Measurements from ENCODE around the gene HDDC3.
"Not testable (repeated sequence)": the region's sequence is repeated elsewhere in the genome, so short reads cannot be mapped to it uniquely, and the experiment has no call there.

The HDDC3 gene

DNA sequence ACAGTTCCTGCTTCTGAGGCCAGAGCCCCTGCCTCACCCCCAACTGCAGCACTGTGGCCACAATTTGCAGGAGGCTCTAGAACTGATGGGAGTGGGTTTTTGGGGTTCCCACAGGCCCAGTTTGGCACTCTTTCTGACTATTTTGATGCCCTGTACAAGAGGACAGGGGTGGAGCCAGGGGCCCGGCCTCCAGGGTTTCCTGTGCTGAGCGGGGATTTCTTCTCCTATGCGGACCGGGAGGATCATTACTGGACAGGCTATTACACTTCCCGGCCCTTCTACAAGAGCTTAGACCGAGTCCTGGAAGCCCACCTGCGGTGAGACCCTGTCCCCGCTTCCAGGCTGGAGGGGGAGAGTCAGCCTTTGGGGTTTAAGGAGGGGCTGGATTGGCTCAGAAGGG lies 22.4 kb downstream of the HDDC3 start:
- DNase-seq, result no peak

DNA sequence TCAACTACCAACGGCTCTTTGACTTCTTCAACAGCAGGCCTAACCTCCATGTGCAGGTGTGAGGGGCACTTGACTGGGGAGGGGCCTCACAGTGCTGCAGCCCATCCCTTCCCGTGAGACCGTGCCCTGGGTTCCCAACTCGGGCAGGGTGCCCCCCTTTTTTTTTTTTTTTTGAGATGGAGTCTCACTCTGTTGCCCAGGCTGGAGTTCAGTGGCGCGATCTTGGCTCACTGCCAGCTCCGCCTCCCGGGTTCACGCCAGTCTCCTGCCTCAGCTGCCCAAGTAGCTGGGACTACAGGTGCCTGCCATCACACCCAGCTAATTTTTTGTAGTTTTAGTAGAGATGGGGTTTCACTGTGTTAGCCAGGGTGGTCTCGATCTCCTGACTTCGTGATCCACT lies 22.9 kb downstream of the HDDC3 start:
- not testable (repeated sequence) for DNase-seq

DNA sequence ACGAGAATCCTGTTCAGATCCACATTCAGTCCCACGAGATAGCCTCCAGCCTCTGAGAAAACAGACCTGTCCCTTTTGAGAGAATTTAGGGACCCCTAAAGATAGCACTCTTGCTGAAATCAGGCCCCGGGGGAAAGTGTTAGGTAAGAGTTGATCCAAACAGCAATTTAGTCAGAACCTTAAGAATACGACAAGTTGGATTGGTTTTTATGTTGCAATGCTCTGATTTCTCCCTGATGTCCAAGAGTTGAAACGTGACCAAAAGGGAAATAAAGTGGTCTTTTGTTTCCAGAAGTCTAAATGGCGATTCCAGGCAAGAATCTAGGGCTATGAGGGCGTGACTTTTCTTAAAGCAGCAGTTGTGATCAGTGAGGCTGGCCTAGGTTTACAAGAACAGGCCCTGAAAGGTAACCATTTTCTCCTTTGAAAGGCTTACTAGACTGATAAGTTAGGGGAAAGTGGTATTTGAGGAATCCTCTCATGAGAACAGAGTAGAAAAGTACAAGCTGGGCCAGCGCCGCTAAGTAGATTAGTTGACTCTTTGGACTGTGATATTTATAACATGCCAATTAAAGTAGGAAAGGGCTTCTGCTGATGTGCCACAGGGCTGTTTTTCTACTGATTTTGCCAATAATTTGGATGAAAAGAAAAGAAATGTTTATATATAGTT lies 24.4 kb downstream of the HDDC3 start:
- DNase-seq, result no peak

DNA sequence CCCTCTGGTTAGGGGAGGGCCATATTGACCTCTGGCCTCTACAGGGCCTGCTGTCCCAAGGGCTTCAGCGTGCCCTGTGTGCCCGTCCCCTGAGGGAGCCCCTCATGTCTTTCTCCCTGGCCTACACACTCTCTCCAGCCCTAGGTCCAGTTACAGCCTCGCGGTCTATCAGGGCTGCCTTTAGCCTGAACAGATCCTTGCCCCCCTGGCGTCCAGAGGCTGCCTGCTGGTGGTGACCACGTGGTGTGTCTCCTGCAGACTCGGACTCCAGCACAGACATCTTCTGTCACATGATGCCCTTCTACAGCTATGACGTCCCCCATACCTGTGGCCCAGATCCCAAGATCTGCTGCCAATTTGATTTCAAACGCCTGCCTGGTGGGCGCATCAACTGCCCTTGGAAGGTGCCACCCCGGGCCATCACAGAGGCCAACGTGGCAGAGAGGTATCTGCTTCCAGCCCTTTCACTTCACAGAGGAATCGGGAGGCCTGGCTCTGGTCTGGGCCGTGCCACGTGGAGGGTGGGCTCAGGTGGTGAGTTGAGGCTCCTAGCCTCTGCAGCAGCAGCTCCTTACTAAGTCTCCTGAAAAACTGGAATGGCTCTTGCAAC lies 25.2 kb downstream of the HDDC3 start:
- peak in 1 of 14 donors; percentile 12 for DNase-seq

DNA sequence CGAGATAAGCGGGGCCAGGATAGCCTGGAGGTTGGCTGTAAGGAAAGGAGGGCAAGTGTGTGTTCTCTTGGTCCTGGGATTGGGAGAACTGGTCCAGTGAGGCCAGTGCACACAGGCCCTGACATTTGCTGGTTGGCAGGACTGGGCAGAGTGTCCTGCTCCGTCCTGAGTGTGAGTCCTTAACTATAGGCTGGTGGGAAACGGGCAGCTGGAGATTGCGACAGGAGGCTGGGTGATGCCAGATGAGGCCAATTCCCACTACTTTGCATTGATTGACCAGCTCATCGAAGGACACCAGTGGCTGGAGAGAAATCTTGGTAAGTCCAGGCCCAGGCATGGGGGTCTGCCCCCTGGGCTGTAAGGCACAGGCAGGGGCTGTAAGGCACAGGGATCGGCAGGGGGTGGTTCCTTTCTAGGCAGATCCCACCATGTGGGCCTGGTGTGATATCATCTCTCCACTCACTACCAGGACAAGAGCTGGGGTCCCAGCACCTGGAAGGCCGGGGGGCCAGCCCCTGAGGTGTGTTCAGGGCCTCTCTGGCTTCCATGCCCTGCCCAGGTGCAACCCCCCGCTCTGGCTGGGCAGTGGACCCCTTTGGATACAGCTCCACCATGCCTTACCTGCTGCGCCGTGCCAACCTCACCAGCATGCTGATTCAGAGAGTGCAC lies 26.0 kb downstream of the HDDC3 start:
- no peak for DNase-seq

DNA sequence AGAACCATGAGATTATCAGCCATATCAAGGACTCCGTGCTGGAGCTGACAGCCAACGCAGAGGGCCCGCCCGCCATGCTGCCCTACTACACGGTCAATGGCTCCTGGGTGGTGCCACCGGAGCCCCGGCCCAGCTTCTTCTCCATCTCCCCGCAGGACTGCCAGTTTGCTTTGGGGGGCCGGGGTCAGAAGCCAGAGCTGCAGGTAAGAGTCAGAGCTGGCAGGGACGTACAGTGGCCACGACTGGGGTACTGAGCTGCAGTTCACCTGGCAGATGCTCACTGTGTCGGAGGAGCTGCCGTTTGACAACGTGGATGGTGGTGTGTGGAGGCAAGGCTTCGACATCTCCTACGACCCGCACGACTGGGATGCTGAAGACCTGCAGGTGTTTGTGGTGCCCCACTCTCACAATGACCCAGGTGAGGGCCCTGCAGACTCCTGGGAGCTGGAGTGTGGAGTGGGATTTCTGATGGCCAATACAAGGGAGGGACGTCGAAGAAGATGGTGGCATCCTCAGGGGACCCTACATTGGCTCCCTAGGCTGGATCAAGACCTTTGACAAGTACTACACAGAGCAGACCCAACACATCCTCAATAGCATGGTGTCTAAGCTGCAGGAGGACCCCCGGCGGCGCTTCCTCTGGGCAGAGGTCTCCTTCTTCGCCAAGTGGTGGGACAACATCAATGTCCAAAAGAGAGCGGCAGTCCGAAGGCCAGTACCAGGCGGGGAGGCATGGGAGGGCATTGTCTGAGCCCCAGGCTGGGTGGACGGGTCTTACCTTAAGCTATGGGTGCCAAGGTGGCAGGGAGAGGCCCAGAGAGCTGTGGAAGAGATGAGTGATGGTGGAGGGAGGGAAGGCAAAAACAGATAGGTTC lies 26.8 kb downstream of the HDDC3 start:
- DNase-seq, result no peak

DNA sequence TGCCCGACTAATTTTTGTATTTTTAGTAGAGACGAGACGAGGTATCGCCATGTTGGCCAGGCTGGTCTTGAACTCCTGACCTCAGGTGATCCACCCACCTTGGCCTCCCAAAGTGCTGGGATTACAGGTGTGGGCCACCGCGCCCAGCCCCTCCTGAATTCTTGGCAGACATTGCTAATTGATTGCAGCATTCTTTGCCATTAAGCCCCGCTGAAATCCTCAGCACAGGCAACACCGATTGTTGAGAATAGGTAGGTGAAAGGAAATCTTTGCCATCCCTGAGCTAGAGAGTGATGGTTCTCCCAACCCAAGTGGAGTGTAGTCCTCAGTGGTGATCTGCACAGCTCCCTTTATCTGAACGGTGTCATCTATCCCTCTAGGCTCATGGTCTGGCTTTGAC lies 27.6 kb downstream of the HDDC3 start:
- DNase-seq, result no peak

DNA sequence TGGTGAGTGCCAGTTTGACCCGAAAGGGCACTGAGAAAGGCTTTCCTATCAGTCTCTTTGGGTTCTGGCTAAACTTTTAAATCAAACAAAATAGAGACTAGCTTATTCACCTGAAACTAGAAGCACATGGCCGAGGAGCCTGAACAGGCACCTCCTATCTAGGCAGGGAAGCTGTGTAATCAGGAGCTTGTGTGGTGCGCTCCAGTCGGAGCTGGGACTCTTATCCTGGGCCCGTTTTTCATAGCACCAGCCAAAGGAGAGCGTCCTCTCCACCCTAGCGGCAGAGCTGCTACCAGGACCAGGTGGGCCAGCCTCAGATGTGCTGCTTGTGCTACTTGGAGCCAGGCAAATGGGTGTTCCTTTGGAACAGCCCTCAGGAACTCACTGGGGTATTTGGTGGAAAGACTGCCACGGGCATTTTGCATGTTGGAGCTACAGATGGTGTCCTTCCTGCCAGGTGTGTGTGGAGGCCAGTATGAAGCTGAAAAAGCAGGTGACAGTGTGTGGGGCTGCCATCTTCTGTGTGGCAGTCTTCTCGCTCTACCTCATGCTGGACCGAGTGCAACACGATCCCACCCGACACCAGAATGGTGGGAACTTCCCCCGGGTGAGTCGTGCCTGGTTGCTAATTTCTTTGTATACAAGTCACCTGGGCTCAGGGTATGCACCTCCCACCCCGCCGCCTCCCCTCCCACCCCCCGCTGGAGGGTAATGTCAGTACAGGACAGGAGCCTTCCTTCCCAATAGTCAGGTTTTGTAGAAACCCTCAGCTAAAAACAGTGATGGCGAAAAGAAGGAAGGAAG lies 28.4 kb downstream of the HDDC3 start:
- DNase-seq, result peak in 5 of 14 donors; percentile 40 to 66 (median 52)

DNA sequence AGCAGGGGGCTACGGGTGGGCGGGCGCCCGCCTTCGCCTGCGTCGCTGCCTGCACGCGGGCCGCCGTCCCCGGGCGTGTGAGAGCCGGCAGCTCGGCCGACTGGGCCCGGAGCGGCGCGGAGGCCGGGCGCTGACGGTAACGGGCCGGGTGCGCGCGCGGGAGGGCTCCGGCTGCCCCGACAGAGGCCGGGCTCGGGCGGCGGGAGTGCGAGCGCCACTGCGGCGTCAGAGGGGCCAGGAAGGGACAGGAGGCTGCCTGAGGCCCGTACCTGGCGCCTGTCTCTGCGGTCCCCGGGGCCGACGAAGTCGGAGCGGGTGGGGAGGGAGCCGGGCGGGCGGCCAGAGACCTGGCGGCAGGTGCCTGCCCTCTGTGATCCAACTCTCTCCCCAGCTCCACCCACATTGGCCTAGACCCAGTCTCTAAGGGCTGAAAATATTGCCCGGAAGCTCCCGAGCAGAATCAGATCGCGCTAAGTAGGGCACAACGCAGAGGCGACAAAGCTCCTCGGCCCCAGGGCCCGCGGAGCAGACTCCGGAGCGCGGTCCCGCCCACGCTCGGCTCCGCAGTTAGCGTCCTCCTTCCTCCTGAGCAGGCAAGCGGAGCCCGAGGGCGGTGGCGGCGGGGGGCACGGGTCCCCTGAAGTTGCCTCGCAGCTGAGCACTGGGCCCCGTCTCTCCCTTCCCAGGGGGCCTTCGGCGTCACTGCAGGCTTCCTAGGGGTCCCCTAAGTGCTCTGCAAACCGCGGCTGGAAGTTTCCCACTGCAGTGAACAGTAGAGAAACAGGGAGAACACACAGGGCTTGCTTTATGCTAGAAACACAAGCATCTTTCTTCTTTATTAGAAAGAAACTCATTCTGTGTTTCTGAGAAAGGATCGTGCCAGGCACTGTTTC lies 29.3 kb downstream of the HDDC3 start, which contains the start of gene MAN2A2:
Gene MAN2A2 (plus strand): TSS at position 463 of the 893 bp plus-strand sequence. CDS start 906 bp downstream, outside the sequence.
- DNase-seq, result peak in 13 of 14 donors; percentile 1 to 81 (median 57)

DNA sequence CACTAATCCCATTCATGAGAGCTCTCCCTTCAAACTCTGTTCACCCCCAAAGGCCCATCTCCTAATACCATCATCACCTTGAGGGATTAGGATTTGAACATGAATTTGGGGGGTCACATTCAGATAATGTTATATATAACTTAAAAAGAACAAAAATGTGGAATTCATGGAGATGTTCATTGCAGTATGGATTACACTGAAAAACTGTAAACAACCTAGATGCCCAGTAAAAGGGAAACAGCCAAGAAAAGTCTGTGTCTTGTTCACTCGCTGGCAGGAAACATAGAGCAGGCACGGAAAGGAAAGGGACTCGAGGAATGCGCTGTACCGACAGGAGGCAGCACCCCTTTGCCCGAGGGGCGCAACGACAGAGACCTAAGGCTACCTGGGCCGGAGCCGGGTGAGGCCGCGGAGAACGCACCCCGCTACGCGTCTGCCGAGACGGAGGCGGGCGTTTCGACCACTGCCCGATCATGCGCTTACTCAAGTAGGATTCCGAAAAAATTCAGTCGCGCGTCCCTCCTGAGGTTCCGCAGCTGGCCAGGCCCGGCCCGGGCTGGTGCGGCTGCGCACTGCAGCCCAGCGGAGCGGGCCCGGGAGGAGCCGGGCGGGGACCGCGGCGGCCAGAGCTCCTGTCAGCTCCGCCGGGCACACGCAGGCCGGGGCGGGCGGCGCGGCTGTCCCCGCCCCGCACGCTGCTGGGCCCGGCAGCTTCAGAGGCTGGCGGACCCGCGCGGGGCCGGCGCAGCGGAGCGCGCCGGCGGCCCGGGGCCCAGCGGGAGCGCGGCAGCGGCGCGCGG lies 30.1 kb downstream of the HDDC3 start:
- DNase-seq, result peak in 13 of 14 donors; percentile 19 to 80 (median 69)

DNA sequence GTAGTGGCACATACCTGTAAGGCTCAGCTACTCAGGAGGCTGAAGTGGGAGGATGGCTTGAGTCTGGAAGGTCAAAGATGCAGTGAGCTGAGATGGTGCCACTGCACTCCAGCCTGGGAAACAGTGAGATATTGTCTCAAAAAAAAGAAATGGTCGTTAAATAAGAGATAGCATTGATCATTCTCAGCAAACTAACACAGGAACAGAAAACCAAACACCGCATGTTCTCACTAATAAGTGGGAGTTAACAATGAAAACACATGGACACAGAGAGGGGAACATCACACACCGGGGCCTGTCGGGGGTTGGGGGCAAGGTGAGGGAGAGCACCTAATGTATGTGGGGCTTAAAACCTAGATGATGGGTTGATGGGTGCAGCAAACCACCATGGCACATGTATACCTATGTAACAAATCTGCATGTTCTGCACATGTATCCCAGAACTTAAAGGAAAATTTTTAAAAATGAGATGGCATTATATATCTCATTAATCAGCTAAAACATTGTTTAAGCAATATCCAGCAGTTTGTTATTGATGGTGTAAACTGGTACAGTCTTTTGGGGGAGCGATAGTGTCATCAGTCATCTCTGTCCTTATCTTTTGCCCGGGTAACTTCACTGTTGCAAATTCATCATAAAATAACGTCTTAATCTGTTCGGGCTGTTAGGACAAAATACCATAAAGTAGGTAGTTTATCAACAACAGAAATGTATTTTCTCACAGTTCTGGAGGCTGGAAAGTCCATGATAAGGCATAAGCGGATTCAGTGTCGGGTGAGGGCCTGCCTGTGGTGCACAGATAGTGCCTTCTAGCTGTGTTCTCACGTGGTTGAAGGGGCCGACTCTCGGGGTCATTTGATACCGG lies 30.9 kb downstream of the HDDC3 start:
- DNase-seq, result peak in 3 of 14 donors; percentile 20 to 36 (median 27)

DNA sequence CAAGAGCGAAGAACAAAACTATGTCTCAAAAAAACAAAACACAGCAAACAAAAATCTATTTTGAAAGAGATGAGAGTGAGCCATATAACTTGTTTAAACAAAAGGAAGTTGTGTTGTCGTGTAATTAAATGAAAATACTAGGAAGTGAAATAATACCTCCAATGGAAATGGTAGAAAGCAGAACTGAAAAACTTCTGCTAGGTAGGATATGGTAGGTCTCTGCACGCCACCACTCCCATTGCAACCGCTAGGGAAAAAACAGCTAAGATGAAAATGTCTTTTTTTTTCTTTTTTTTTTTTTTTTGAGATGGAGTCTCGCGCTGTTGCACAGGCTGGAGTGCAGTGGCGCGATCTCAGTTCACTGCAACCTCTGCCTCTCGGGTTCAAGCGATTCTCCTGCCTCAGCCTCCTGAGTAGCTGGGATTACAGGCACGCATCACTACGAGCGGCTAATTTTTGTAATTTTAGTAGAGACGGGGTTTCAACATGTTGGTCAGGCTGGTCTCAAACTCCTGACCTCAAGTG lies 35.2 kb downstream of the HDDC3 start:
- DNase-seq, result not testable (repeated sequence)

DNA sequence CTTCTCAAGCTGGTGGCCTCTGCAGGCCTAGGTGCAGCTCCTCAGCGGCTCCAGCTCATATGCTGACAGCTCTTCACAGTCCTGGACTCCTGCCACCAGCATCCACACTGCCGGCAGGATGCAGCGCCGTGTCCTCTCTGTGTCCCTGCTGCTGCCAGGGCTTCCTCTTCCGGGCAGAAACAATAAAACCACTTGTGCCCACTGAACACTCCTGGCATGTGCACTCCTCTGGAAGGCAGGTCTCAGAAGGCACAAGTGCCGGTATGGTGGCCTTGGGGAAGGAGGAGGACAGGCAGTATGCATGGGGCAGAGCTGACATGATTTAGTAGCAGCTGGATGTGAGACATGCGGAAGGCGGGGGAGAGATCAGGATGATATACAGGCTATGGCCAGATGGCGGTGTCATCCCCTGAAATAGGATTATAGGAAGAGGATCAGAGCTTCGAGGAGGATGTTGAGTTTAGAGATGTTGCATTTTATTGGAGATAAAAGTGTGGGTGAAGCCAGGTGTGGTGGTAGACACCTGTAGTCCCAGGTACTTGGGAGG lies 36.7 kb downstream of the HDDC3 start:
- peak in 13 of 14 donors; percentile 8 to 78 (median 64) for DNase-seq

DNA sequence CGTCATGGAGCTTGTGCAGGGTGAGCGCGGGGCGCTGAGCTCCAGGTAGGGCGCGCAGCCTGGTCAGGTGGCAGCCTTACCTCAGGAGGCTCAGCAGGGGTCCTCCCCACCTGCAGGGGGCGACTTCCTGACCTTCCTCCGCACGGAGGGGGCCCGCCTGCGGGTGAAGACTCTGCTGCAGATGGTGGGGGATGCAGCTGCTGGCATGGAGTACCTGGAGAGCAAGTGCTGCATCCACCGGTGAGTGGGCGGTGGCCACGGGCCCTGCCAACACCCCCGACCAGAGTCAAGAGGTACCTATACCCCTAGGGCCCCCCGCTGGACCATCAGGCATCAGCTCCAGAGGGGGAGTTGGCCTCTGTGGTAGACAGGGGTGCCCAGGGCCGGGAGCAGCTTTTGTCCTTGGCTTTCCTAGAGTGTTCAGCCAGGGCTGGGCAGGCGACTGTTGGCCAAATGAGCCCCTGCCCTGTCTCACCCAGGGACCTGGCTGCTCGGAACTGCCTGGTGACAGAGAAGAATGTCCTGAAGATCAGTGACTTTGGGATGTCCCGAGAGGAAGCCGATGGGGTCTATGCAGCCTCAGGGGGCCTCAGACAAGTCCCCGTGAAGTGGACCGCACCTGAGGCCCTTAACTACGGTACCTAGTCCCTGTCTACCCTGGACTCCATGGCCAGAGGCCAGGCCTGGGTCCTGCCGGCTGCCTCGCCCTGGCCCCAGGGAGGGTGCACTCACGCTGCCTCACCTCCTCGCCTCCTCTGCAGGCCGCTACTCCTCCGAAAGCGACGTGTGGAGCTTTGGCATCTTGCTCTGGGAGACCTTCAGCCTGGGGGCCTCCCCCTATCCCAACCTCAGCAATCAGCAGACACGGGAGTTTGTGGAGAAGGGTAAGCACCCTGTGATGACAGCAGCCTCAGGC lies 38.9 kb downstream of the HDDC3 start:
- DNase-seq, result no peak

DNA sequence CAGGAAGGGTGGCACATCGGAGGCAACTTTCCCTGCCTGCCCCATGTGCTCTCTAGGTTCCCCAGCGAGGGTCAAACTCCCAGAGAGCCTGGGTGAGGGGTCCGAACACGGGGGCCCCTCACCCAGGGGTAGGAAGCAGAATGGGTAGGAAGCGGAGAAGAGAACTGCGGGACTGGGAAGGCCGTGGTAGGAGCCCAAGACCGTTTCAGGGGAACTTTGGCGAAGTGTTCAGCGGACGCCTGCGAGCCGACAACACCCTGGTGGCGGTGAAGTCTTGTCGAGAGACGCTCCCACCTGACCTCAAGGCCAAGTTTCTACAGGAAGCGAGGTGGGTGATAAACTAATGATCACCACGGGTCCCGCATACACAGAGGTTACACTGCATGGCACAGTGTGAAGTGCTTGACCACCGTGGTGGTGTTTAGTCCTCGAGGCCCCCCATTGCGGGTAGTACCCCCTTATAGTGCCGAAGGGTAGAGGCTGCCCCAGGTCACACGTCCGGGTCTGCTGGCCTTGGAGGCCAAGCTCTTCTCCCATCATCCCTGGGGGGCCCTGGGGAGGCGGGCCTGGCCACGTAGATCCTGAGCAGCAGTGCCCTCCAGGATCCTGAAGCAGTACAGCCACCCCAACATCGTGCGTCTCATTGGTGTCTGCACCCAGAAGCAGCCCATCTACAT lies 39.7 kb downstream of the HDDC3 start:
- no peak for DNase-seq

DNA sequence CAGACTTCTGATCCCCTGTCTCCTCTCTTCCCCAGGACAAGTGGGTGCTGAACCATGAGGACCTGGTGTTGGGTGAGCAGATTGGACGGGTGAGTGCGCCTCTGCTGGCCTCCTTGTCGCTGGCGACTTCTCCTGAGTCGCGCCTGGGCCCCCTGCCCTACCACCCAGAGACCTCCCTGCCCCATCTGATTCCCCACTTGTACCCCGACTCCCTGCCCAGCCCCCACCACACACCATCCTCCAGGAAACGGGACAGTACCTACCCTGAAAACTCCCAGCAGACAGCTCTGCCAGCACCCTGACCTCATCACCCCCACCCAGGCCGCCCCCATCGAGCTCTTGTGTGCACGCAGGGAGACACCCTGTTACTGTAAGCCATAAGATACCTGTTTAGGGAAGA lies 40.3 kb downstream of the HDDC3 start:
- no peak for DNase-seq

All from C1 segment of cervical spinal cord (tissue), 14 donors.